GM12864 (cell line): ENCODE results near the gene ROS1.

ENCODE experiments used
- DNase-seq: peaks from one replicate; pipeline ENCODE4 v3.0.0-alpha.2; 2011; ENCODE audit warnings: low read depth
- H3K4me3 ChIP-seq: 2 replicates; pipeline ENCODE4 v1.5.1; 2011; ENCODE audit warnings: mild to moderate bottlenecking, low read depth, low read length, control low read depth
- CTCF ChIP-seq: IDR thresholded peaks from 2 replicates; pipeline ENCODE4 v1.5.1; 2011; ENCODE audit warnings: low read depth, mild to moderate bottlenecking, moderate library complexity, low read length, control low read depth, inconsistent platforms; ENCODE audit errors: missing control alignments

Gene ROS1

GRCh38 chr6:117304446-117304845, 121.3 kb downstream of the ROS1 start:
- no peak overlapping the region for H3K4me3 ChIP-seq
- no peak for TF ChIP-seq CTCF
- DNase-seq = no peak

- no peak for TF ChIP-seq CTCF
- no peak for DNase-seq
- H3K4me3 ChIP-seq = no peak overlapping the region
These were observed 122.4 kb downstream of the ROS1 start for GRCh38 chr6:117303323-117303722.

- no peak for DNase-seq
- no peak for TF ChIP-seq CTCF
- no peak overlapping the region for H3K4me3 ChIP-seq
These were observed 126.8 kb downstream of the ROS1 start for GRCh38 chr6:117298941-117299340.

GRCh38 chr6:117290173-117290846, 135.4 kb downstream of the ROS1 start:
- no peak for DNase-seq
- TF ChIP-seq CTCF = no peak
- no peak overlapping the region for H3K4me3 ChIP-seq

- no peak overlapping the region for H3K4me3 ChIP-seq
- TF ChIP-seq CTCF = no peak
- DNase-seq = no peak
These were observed 137.5 kb downstream of the ROS1 start for GRCh38 chr6:117288083-117288715.

GRCh38 chr6:117280922-117281321, 144.8 kb downstream of the ROS1 start:
- H3K4me3 ChIP-seq = no peak overlapping the region
- DNase-seq = no peak

More at GRCh38 chr6:117280922-117281321, 144.8 kb downstream of the ROS1 start:
- no peak for TF ChIP-seq CTCF
